Stimulated activated CD4-positive, alpha-beta T cell treated with anti-CD3 and anti-CD28 coated beads, Interleukin-15, amount 100 ng/mL, for 48 hours (primary cell): ENCODE data around the gene SLC18A3.

Source experiments
- DNase-seq, 2 donors: peaks; one replicate each; pipeline ENCODE4 v3.0.0-alpha.2; 2020; ENCODE audit warnings: low read depth in 2 of 2

Gene SLC18A3

DNA sequence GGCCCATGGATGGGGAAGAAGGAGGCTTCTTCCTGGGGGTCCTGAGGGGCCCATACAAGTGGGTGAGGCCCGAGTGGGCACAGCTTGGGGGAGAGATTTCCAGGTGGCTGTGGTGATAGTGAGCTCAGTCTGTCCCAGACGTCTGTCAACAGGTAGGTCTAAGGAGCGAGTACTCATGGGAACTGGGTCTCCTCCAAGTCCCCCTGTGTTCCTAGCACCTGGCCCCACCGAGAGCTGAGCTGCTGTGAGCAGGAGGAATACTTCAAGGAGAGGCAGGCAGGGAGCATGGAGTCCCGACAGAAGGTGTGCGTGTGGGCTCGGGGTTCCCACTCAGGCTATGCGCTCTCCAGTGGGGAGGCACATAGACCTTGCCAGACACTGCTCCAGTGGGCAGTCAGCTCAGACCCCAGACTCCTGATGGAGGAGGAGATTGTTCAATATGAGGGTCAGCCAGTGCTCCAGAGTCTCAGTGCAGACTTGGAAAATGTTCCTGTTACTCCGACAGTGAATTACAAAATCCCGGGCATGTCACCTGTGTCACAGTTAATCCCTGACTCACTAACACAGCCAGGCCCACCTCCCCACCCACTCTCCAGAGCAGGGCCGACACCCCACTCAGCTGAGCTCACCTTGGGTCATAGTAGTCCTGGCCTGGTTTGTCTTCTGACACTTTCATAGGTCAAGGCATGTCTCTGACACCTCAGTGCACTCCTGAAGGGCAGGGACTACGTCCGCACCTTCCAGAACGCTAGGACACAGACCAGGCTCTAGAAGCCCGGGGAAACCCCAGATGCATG lies 41.1 kb downstream of the SLC18A3 start:
- no peak for DNase-seq

DNA sequence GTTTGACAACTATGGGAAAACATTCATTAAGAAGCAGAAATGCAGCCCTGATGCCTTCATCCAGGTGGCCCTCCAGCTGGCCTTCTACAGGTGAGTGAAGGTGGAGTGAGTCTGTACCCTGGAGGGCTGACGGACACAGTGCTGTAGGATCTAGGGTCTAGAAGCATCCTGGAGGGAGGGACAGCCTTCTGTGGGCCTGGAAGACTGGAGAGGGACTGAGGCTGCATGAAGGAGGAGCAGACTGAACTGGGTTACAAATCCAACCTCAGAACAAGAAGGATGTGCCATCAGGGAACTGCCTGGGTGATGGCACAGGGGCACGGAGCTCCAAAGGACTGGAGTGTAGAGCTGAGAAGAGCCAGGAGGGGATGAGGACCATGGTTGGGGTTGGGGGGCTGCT lies 41.8 kb downstream of the SLC18A3 start:
- DNase-seq, result no peak

DNA sequence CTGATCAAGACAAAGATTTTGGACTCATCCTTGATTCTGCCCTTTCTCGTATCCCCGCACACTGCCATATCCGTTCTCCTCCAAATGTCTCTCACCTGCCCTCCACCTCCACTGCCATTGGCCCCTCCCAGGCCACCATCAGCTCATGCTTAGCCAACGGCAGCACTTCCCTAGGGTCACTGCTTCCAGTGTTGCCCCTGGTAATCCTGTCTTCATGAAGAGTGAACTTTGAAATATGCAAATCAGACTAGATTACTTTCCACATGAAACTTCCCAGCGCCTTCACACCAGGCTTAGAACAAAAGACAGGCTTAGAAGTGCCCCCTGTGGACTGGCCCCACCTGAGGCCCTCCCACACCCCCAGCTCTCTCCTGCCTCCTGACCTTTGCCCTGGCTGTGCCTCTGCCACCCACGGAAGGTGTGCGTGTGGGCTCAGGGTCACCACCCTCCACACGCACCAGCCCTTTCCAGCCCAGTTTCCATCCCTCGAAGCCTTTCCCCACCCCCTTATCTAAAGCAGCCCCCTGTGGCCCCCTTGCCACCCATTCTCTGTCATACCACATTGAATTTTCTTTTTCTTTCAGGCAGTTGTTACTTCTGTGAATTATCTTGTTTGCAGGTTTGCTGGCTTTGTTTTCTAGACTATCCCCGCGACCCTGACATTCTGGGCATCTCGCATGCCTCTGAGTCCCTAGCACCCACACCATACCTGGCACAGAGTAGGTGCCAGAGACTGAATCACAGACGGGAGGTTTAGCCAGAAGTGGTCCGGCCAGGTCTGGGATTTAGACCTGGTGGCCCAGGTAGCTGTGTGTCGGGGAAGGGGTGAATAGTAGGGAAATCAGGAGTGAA lies 42.5 kb downstream of the SLC18A3 start:
- DNase-seq, result no peak

DNA sequence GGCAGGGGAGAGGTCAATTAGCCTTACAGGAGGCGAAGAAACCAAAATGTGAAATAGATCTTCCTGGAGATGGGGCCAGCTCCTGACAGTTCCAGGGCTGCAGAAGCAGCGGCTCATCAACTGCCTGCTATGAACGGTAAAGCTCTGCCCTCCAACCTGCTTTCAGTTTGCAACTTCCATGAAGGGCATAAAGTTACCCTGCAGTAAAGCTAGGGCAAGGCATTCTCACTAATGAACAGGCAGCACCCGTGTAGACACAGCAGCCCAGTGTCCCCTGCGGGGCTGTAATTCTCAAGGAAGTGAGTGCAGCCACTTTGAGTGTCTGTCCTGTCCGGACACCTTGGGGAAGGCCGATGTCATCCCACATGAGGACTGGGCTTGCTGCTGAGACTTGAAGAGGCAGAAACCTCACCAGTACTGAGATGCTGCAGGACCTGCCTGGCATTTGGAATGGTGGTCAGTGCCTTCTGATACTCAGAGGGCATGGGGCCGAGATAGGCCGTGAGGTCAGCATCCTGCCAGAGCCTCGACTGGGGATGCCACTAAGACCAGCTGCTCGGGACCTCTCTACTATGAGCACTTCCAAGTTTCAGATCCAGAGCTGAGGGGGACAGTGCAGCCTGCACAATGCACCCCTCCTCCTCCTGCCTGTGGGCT lies 43.3 kb downstream of the SLC18A3 start:
- no peak for DNase-seq

DNA sequence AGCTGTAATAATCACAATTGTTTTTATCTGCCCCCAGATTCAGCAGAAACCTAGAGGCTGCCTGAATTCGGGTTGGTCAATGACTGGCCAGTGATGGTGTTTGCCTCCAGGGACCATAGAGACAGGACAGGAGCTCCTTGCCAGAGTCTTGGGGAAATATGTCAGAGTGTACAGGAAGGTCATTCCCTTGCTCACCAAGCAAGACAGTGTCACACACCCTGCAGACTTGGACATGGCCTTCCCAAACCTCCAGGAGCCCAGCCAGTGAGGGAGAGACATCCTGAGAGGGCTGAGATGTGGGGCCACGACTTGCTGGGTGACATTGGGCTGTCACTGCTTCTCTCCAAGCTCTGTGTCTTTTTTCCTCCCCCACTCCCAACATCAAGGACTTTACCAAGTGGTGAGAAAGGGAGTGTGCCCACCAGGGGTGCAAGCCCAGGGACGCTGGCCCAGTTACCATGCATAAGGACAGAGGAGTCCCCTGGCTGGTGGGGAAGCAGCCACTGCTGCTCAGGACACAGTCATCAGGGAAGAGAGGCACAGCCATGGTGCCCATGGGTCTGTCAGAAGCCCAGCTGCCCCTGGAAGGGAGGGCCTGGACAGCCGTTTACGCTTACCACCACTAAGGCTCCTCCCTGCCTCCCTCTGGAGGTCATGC lies 44.1 kb downstream of the SLC18A3 start:
- no peak for DNase-seq

DNA sequence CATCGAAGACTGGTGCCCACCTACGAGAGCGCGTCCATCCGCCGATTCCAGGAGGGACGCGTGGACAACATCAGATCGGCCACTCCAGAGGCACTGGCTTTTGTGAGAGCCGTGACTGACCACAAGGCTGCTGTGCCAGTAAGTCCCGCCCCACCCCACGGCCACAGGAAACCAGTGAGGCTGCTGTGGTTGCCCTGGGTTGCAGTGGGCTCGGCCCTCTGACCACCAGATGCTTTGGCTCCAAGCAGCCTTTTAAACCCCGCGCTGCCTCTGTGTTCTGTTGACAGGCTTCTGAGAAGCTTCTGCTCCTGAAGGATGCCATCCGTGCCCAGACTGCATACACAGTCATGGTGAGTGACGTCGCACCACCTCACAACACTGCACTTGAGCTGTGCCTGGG lies 45.0 kb downstream of the SLC18A3 start:
- no peak for DNase-seq

DNA sequence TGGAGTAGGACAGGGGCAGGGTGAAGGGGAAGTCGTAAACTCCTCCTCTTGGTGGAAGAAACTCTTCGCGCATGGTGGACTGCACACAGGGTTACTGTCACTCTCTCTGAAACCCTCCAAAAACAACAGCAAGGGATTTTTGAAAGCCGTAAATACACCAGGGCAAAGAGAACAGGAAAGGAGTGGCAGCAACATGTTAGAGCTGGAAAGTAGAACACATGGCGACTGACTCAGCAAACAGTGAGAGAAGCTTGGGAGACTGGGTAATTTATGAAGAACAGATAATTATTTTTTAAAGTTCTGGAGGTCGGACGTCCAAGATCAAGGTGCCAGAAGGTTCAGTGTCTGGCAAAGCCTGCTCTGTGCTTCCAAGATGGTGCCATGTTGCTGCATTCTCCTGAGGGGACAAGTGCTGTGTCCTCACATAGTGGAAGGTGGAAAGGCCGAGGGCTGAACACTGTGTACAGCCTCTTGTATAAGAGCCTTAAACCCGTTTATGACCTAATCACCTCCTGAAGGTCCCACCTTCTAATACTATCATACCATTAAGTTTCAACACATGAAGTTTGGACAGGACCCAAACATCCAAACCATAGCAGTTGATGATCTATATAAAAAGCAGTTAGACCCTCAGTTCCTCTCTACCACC lies 46.9 kb downstream of the SLC18A3 start:
- no peak for DNase-seq

DNA sequence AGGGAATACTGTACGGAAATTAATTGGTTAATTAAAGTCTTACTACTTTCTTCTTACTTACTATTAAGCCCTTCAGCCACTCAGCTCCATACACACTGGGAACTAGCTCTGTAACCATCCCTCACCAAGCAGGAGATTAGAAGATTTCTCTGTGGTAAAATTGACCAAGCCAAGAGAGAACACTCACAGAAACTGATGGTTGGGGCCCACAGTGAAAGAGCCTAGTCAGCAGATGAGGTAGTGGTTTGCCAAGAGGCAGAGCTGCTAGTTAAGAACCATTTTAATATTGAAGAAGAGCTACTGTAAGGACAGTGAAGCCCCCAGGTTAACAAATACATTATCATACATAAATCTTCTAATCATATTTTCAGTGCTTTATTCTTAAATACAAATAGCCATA lies 47.5 kb downstream of the SLC18A3 start:
- no peak for DNase-seq

DNA sequence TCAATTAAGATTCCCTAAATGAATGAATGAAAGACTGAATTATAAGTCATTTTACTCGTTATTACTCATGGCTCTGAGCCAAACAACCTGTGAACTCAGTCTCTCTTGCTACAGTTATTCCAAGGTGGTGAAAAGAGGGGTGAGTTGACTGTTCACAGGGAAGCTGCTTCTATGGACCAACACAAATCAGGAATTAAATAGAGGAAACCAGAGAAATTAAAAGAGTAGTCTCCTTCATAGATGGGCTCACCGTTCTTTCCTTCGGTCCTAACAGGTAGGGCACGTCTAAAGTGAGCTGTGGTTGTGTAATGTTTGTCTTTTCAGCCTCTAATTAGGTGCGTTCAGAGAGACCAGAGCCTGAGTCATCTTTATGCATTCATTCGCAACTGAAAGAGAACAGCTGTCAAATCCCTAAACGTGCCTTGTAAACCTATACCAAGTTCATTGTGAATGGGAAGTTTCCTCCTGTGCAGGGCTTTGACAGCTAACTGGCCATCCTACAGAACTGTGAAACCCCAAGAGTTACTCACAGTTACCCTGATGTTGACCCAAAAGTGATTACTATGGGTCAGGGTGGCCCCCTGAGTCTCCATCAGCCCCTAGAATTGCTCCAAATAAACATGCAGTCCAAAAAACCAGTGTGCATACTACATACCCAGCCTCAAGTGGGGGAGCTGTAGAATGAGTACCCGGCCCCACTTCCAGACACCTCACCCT lies 51.2 kb downstream of the SLC18A3 start:
- DNase-seq, result no peak
